ENCODE results near the gene CD300A. TPM values are rescaled to one million over a fixed set of nuclear protein-coding genes. Genes with fewer than 3 reads are reported as not detected.

Gene CD300A
- total RNA-seq, 1 experiment from 2014 or later = not detected

GRCh38 chr17:74524653-74525464 lies 58.4 kb downstream of the CD300A start:
- Histone ChIP-seq H3F3A (ENCODE audit: low read length, unreplicated experiment) (no peaks in the 10 kb centered on the region), H3K4me2 (ENCODE audit: low read length) (no peak overlapping the region), H4K20me1 (ENCODE audit: low read length) (no peaks in the 10 kb centered on the region), H3K9ac (ENCODE audit: low read length) (no peak overlapping the region), H3K36me3 (ENCODE audit: low read depth, low read length) (no peaks in the 10 kb centered on the region), H2AFZ (ENCODE audit: low read length) (no peak overlapping the region), H3K4me1 (ENCODE audit: insufficient read depth, low read length) (no peaks in the 10 kb centered on the region; the same call in 1 of the 2 replicates), H3K4me3 (ENCODE audit: low read length) (no peak overlapping the region), H3K27ac (ENCODE audit: low read length) (no peak overlapping the region), H3K9me3 (ENCODE audit: low read length) (no peaks in the 10 kb centered on the region), H3K9me2 (replicated peaks; ENCODE audit: low read length) (no peaks in the 10 kb centered on the region), H3K27me3 (ENCODE audit: low read length) (peaks cover 85% of the 10 kb centered on the region), H3K79me2 (ENCODE audit: low read length) (no peaks in the 10 kb centered on the region)
- POLR2A ChIA-PET (ENCODE audit: unreplicated experiment) = interaction anchor here (0.6 kb wide), 1 partner anchor 22 kb away, joined by 3 read pairs; no protein-coding TSS in a partner anchor
- ATAC-seq = no peak
- no peak for TF ChIP-seq EZH2 (IDR thresholded peaks at IDR 0.05; ENCODE audit: low read length, unreplicated experiment)
- TF ChIP-seq CTCF (conservative IDR thresholded peaks at IDR 0.05; ENCODE audit: low read depth, low read length) = no peak
- no TSS peak for BruUV-seq (replicated peaks)
- intact Hi-C loops (cut with micrococcal nuclease) = no loop called here
- DNase-seq = no peak
- CTCF ChIA-PET = no interaction called here

- Histone ChIP-seq H3K4me3 (ENCODE audit: low read length) (no peak overlapping the region), H4K20me1 (ENCODE audit: low read length) (no peaks in the 10 kb centered on the region), H2AFZ (ENCODE audit: low read length) (no peak overlapping the region), H3K27ac (ENCODE audit: low read length) (no peak overlapping the region), H3K36me3 (ENCODE audit: low read depth, low read length) (no peaks in the 10 kb centered on the region), H3K9me3 (ENCODE audit: low read length) (no peaks in the 10 kb centered on the region), H3K4me2 (ENCODE audit: low read length) (no peak overlapping the region), H3K4me1 (ENCODE audit: insufficient read depth, low read length) (no peaks in the 10 kb centered on the region; the same call in 1 of the 2 replicates), H3K79me2 (ENCODE audit: low read length) (no peaks in the 10 kb centered on the region), H3F3A (ENCODE audit: low read length, unreplicated experiment) (no peaks in the 10 kb centered on the region), H3K27me3 (ENCODE audit: low read length) (peaks cover 90% of the 10 kb centered on the region), H3K9me2 (replicated peaks; ENCODE audit: low read length) (no peaks in the 10 kb centered on the region), H3K9ac (ENCODE audit: low read length) (no peak overlapping the region)
- TF ChIP-seq EZH2phosphoT487 (IDR thresholded peaks at IDR 0.05; ENCODE audit: borderline replicate concordance, low read length) = no peak
- no peak for TF ChIP-seq EZH2 (IDR thresholded peaks at IDR 0.05; ENCODE audit: low read length, unreplicated experiment)
- TF ChIP-seq CTCF (conservative IDR thresholded peaks at IDR 0.05; ENCODE audit: low read depth, low read length) = no peak
- DNase-seq (no peak), ATAC-seq (no peak)
- ChIA-PET CTCF (no interaction called here), POLR2A (ENCODE audit: unreplicated experiment) (no interaction called here)
- BruUV-seq (replicated peaks) = no TSS peak
- intact Hi-C loops (cut with micrococcal nuclease) = no loop called here
Observed at GRCh38 chr17:74525465-74525725, 59.0 kb downstream of the CD300A start.

- ATAC-seq (no peak), DNase-seq (no peak)
- Histone ChIP-seq H3K79me2 (ENCODE audit: low read length) (no peaks in the 10 kb centered on the region), H3K36me3 (ENCODE audit: low read depth, low read length) (no peaks in the 10 kb centered on the region), H3K9me2 (replicated peaks; ENCODE audit: low read length) (no peaks in the 10 kb centered on the region), H3K27ac (ENCODE audit: low read length) (no peak overlapping the region), H4K20me1 (ENCODE audit: low read length) (no peaks in the 10 kb centered on the region), H3K9me3 (ENCODE audit: low read length) (no peaks in the 10 kb centered on the region), H3K27me3 (ENCODE audit: low read length) (peaks cover 94% of the 10 kb centered on the region), H3K4me3 (ENCODE audit: low read length) (no peak overlapping the region), H3F3A (ENCODE audit: low read length, unreplicated experiment) (no peaks in the 10 kb centered on the region), H3K9ac (ENCODE audit: low read length) (no peak overlapping the region), H3K4me1 (ENCODE audit: insufficient read depth, low read length) (no peaks in the 10 kb centered on the region; the same call in 1 of the 2 replicates), H2AFZ (ENCODE audit: low read length) (no peak overlapping the region), H3K4me2 (ENCODE audit: low read length) (no peak overlapping the region)
- TF ChIP-seq EZH2 (IDR thresholded peaks at IDR 0.05; ENCODE audit: low read length, unreplicated experiment) (no peak), CTCF (conservative IDR thresholded peaks at IDR 0.05; ENCODE audit: low read depth, low read length) (no peak), EZH2phosphoT487 (IDR thresholded peaks at IDR 0.05; ENCODE audit: borderline replicate concordance, low read length) (no peak)
- no TSS peak for BruUV-seq (replicated peaks)
- intact Hi-C loops (cut with micrococcal nuclease) = no loop called here
- CTCF ChIA-PET = no interaction called here
- POLR2A ChIA-PET (ENCODE audit: unreplicated experiment) = no interaction called here
Observed at GRCh38 chr17:74525781-74526288, 59.4 kb downstream of the CD300A start.
